HUES48 (cell line): ENCODE data around the gene ZNHIT6.

Experiments
- H3K27ac ChIP-seq: one replicate; pipeline ENCODE4 v1.7.0; 2013; ENCODE audit warnings: low read depth, low read length, inconsistent platforms
- H3K27me3 ChIP-seq: 2 replicates; pipeline ENCODE4 v1.6.1; 2013; ENCODE audit warnings: mild to moderate bottlenecking, low read length; ENCODE audit not compliant: control insufficient read depth, insufficient read depth
- H3K36me3 ChIP-seq: 2 replicates; pipeline ENCODE4 v1.6.1; 2013; ENCODE audit warnings: low read length; ENCODE audit not compliant: control insufficient read depth, insufficient read depth
- H3K4me1 ChIP-seq: 2 replicates; pipeline ENCODE4 v1.6.1; 2013; ENCODE audit warnings: mild to moderate bottlenecking, low read length; ENCODE audit not compliant: control insufficient read depth, insufficient read depth
- H3K4me3 ChIP-seq: 2 replicates; pipeline ENCODE4 v1.5.1; 2013; ENCODE audit warnings: mild to moderate bottlenecking, low read depth, low read length
- H3K9ac ChIP-seq: 2 replicates; pipeline ENCODE4 v1.6.1; 2013; ENCODE audit warnings: mild to moderate bottlenecking, low read depth, low read length, moderate library complexity
- H3K9me3 ChIP-seq: 2 replicates; pipeline ENCODE4 v1.6.1; 2013; ENCODE audit warnings: low read length; ENCODE audit not compliant: control insufficient read depth, insufficient read depth

Gene ZNHIT6

DNA sequence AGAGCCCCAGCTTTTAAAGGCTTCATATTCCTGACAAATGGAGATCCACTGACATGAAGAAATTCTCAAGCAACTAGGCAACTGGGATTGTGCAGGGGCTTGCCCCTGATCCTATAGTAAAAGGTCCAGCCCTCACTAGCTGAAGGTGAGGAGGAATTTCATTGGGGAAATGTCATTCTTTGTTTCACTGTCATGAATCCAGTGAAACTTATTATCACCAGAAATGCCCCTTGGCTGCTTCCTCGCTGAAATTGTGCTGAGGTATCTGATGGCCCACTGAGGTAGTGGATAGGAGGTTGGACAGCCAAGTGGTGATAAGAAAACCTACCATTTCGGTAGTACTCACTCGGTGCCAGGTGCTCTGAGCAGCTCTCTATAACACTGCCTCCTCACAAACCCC is 91.5 kb downstream of the ZNHIT6 start:
- Histone ChIP-seq H3K27ac (no peak overlapping the region), H3K9me3 (peaks cover 9% of the 10 kb centered on the region), H3K4me3 (no peak overlapping the region), H3K36me3 (no peaks in the 10 kb centered on the region), H3K27me3 (no peaks in the 10 kb centered on the region), H3K9ac (no peak overlapping the region), H3K4me1 (peaks cover 6% of the 10 kb centered on the region)

DNA sequence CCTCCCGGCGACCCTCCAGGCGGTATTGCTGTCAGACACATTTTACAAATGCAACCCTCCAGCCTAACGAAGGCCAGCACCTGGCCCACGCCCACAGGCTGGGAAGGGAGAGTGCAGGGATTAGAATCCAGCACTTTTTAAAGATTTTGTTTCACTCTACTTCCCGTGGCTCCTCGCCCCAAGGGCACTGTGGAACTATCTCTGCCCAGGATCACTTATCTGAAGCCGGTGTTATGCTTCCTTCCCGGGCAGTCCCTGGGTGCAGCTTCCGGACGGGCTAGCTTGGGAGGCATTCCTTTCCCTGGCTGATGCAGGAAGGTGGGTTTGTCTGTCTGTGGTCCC is 91.9 kb downstream of the ZNHIT6 start:
- no peaks in the 10 kb centered on the region for H3K27me3 ChIP-seq
- no peaks in the 10 kb centered on the region for H3K36me3 ChIP-seq
- peaks cover 5% of the 10 kb centered on the region for H3K9me3 ChIP-seq
- H3K27ac ChIP-seq = no peak overlapping the region
- H3K4me1 ChIP-seq = peaks cover 6% of the 10 kb centered on the region
- no peak overlapping the region for H3K9ac ChIP-seq
- H3K4me3 ChIP-seq = no peak overlapping the region

DNA sequence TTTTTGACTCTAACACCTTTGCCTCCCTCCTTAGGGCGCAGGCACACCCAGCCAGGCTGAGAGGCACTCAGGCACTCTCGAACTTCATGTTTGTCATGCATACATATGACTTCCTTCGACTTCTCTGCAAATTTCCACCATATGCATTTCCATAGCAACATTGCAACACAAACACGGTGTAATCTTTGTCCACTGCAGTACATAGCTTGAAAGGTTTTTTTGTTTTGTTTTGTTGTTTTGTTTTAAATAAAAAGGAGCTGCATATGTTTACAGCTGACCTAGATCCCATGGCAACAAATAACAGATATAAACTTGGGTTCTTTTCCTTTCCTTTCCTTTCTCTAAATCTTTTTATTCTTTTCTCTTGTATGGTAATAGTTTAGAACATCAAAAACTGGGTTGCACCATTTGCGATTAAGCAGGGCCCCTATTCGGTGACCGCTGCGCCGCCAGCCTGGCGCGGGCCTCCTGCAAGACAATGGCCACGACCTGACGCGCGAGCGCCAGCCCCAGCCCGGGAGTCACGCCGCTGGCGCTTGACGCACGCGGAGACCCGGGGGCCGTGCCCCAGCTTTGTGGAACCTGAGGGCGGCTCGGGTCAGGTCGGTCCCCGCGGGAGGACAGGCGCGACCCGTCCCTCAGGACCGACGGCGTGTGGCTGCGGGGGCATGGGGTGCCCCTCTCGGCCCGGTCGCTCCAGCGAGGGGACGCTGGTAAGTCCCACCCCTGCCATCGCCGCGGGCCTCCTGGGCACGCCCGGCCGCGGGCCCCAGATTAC is 92.5 kb downstream of the ZNHIT6 start:
- Histone ChIP-seq H3K36me3 (no peaks in the 10 kb centered on the region), H3K27ac (no peak overlapping the region), H3K4me1 (peaks cover 6% of the 10 kb centered on the region), H3K9me3 (no peaks in the 10 kb centered on the region; the same call in 1 of the 2 replicates), H3K4me3 (no peak overlapping the region), H3K9ac (no peak overlapping the region), H3K27me3 (no peaks in the 10 kb centered on the region)

DNA sequence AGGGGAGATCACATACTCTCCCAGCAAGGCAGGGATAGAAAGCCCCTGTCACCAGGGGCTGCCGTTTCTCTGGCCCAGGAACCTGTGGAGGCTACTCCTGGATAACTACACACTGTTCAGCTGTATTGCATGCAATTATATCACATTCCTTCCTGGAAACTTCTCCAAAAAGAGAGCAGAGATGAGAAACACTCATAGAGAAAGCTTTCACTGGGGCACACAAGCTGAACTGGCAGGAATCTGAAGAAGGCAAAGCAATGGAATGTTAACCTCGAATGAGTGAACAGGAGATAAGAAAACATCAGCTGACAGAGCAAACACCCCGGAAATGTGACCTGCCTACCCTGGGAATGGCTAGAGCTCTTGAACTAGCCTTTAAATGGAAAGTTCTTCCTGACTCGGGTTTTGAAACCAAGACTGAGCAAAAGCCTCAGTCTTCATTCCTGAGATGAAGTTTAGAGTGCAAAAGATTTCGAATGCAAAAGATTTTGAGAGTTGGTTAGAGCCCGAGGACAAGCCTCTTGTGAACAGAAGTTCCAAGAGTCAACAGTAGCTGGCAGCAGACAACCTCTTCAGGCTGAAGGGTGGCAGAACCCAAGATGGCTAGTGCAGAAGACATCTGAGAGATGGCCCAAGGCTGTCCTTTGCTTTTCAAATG is 95.4 kb downstream of the ZNHIT6 start:
- H3K9ac ChIP-seq = no peak overlapping the region
- no peaks in the 10 kb centered on the region for H3K27me3 ChIP-seq
- H3K4me3 ChIP-seq = no peak overlapping the region
- H3K4me1 ChIP-seq = peaks cover 14% of the 10 kb centered on the region
- no peaks in the 10 kb centered on the region for H3K36me3 ChIP-seq
- no peaks in the 10 kb centered on the region for H3K9me3 ChIP-seq
- peak overlapping the region; percentile 34 for H3K27ac ChIP-seq

DNA sequence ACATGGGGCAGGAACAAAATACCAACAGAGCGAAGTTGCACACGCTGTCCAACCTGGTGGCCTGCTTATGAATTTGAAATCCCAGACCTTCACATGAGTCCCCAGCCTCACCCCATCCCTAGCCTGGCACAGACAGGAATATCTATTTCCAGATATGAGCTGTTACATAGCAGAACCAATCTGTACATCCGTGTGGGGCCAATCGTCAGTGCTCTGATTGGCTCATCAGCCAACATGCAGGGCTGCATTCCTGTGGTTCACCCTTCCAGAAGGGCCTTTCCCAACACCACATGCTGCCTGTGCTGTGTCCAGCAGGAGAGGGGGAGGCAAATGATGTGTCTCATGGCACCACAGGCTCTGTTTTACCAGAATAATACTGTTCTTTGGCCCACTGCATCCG is 96.4 kb downstream of the ZNHIT6 start:
- Histone ChIP-seq H3K4me3 (no peak overlapping the region), H3K9ac (no peak overlapping the region), H3K27ac (no peak overlapping the region)

DNA sequence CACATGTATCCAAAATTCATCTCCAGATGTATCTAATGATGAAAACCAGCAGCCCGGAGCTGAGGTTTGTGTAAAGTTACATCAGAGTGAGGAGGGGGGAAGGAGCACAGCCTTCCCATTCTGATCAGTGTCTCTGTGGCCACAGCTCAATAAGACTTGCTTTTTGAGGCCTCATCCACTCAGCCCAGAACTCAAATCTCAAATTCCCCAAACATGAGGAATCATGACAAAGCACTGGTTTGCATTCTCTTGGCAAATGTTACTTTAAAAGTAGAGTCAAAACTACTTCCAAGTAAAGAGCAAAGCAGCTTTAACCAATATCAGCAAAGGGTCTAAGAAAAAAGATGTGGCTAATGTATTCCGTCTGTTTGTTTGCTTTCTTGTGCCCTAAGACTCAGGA is 96.8 kb downstream of the ZNHIT6 start:
- no peaks in the 10 kb centered on the region for H3K36me3 ChIP-seq
- H3K4me1 ChIP-seq = peaks cover 27% of the 10 kb centered on the region
- no peak overlapping the region for H3K4me3 ChIP-seq
- H3K27me3 ChIP-seq = no peaks in the 10 kb centered on the region
- H3K27ac ChIP-seq = no peak overlapping the region
- H3K9ac ChIP-seq = no peak overlapping the region
- no peaks in the 10 kb centered on the region for H3K9me3 ChIP-seq

More for the DNA sequence above, 96.4 kb downstream of the ZNHIT6 start:
- Histone ChIP-seq H3K27me3 (no peaks in the 10 kb centered on the region), H3K9me3 (no peaks in the 10 kb centered on the region), H3K4me1 (peaks cover 22% of the 10 kb centered on the region), H3K36me3 (no peaks in the 10 kb centered on the region)

DNA sequence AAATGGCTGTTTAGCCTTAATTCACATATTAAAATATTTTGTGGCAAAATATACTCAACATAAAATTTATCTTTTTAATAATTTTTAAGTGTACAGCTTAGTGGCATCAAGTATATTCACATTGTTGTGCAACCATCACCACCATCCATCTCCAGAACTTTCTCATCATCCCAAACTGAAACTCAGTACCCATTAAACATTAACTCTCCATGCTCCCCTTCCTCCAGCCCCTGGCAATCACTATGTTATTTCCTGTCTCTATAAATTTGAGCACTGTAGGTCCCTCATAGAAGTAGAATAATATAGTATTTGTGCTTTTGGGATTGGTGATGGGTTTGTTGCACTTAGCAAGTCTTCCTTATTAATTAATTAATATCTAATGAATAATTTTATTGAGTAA is 98.3 kb downstream of the ZNHIT6 start:
- no peaks in the 10 kb centered on the region for H3K27me3 ChIP-seq
- no peak overlapping the region for H3K4me3 ChIP-seq
- no peak overlapping the region for H3K9ac ChIP-seq
- peaks cover 33% of the 10 kb centered on the region for H3K4me1 ChIP-seq
- H3K9me3 ChIP-seq = no peaks in the 10 kb centered on the region
- no peak overlapping the region for H3K27ac ChIP-seq
- H3K36me3 ChIP-seq = no peaks in the 10 kb centered on the region

DNA sequence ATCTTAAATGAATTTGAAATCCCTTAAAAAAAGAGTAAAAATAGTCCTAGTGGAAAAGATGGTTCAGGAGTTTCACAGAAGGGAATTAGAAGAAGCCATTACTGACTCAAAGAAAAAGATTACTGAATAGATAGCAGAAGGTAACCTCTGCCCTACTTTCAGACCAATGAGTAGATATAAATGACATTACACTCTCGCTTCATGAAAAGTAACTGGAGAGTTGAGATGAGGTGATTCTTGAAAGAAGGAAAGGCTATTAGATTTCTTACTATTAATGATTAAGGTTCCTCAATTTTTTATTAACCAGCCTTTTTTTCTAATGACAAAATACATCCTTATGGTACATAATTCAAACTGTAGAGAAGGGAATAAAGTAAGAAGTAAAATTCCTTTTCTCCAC is 99.4 kb downstream of the ZNHIT6 start:
- Histone ChIP-seq H3K9me3 (no peaks in the 10 kb centered on the region), H3K4me3 (no peak overlapping the region), H3K36me3 (no peaks in the 10 kb centered on the region), H3K4me1 (peaks cover 33% of the 10 kb centered on the region), H3K9ac (no peak overlapping the region), H3K27ac (no peak overlapping the region), H3K27me3 (no peaks in the 10 kb centered on the region)

DNA sequence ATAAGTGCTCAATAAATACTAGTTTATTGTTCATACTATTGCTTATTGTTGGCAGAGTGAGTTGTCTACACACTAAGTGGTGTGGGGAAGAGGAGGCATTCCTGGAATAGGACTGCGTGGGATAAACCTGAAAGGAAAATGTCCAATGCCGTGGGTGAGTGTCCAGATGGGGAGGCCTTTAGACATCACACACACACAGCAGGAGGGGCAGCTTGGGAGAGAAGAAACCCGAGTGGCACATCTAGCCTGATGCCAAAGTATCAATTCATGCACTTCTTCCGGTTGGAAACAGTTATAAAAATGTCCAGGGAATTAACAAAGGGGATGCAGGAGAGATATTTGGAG is 100.3 kb downstream of the ZNHIT6 start:
- Histone ChIP-seq H3K9me3 (no peaks in the 10 kb centered on the region), H3K27me3 (no peaks in the 10 kb centered on the region), H3K36me3 (no peaks in the 10 kb centered on the region), H3K27ac (peak overlapping the region; percentile 96), H3K9ac (peak overlapping the region; percentile 17; the same call in 1 of the 2 replicates), H3K4me3 (no peak overlapping the region), H3K4me1 (peaks cover 31% of the 10 kb centered on the region)

DNA sequence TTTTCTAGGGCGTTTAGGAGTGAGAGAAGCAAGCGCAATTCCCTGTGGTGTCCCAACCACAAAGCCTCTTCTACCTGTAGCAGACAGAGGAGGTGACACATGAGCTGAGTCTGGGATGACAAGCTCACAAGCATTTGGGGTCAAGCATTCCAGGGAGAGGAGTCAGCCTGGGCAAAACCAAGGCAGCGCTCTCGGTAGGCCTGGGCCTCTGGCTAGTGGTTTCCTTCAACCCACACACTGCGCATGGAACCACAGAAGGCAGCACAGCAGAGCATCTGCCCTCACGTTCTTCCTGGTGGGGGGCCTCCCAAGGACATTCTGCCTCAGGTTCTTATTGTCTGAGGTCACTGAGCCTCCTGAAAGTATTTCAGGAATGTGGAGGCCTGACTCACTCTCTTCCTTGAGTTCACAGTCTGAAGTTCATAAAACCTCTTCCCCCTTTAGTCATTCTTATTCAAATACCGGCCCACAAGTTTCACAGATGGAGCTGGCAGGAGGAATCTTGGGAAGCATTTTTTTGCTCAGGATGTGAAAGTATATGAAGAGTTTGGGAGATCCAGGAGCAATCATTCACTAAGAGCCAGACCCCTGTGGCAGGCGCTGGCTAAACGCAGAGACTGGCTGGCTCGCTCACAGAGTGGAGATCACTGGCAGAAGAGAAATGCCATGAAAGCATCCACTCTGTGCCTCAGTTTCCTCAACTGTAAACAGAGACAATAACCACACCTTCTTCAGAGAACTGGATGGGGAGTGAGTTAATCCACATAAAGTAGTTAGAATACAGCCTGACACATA is 100.9 kb downstream of the ZNHIT6 start:
- Histone ChIP-seq H3K9ac (peak overlapping the region; percentile 57), H3K27me3 (no peaks in the 10 kb centered on the region), H3K27ac (peak overlapping the region; percentile 96), H3K36me3 (no peaks in the 10 kb centered on the region), H3K4me3 (peak overlapping the region; percentile 21; the same call in 1 of the 2 replicates), H3K9me3 (no peaks in the 10 kb centered on the region), H3K4me1 (peaks cover 26% of the 10 kb centered on the region)

DNA sequence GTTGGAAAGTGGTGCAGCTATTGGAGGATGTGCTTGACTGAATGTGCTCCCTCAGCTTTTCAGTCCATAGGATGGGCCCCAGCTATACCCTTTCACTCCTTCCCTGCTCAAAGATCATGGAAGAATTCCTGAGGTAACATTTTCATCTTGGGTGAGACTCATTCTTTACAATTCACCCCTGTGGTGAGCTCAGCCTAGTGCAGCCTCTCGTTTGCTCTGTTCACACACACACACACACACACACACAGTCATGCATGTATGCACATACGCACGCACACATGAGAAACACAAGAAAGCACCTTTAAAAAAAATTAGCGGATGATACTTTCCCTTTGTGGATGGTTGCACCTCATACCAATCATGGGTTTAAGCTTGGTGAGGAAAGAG is 101.8 kb downstream of the ZNHIT6 start:
- H3K9me3 ChIP-seq = no peaks in the 10 kb centered on the region
- H3K27ac ChIP-seq = peak overlapping the region; percentile 96
- peaks cover 26% of the 10 kb centered on the region for H3K4me1 ChIP-seq
- peak overlapping the region; percentile 57; the same call in 1 of the 2 replicates for H3K9ac ChIP-seq
- no peak overlapping the region for H3K4me3 ChIP-seq
- no peaks in the 10 kb centered on the region for H3K27me3 ChIP-seq
- no peaks in the 10 kb centered on the region for H3K36me3 ChIP-seq
